B cell (primary cell): ENCODE results near the gene ZNF587.
"Not testable (repeated sequence)": the region's sequence is repeated elsewhere in the genome, so short reads cannot be mapped to it uniquely, and the experiment has no call there.

Experiments used
- CTCF ChIP-seq: fragments of 200-600 bp; IDR thresholded peaks from one replicate; pipeline ENCODE4 v1.8.0; 2022; ENCODE audit warnings: antibody characterized with exemption, mild to moderate bottlenecking
- EZH2 ChIP-seq: IDR thresholded peaks from 2 replicates; pipeline ENCODE4 v1.6.1; 2012; ENCODE audit warnings: borderline replicate concordance, low read depth, mild to moderate bottlenecking, moderate library complexity, low read length; ENCODE audit not compliant: insufficient read depth, poor library complexity, severe bottlenecking

- not testable (repeated sequence) for TF ChIP-seq CTCF, EZH2
Measured at GRCh38 chr19:57862351-57862750, 12.7 kb downstream of the ZNF587 start.
